H1 (cell line): ENCODE results near the gene PRELID1. TPM values are rescaled to one million over a fixed set of nuclear protein-coding genes. Genes with fewer than 3 reads are reported as not detected.

Source experiments
- ASH2L ChIP-seq: fragments of 200-600, 300-600 bp; sonication (generic); IDR thresholded peaks from one replicate; pipeline ENCODE4 v1.7.1; 2017; ENCODE audit warnings: low read length
- BCL11A ChIP-seq, 2 experiments: IDR thresholded peaks; one replicate each; pipeline ENCODE4 v1.6.1; 2011; ENCODE audit warnings: low read depth in 2 of 2, low read length in 2 of 2, mild to moderate bottlenecking in 2 of 2
- CHD1 ChIP-seq: IDR thresholded peaks from 2 replicates; pipeline ENCODE4 v1.6.1; 2012; ENCODE audit warnings: low read depth, low read length, improper control_type of control experiment
- EZH2 ChIP-seq: fragments of 200-600 bp; sonication (generic); IDR thresholded peaks from 2 replicates; pipeline ENCODE4 v1.7.1; 2012; ENCODE audit warnings: low read depth, mild to moderate bottlenecking, moderate library complexity, low read length, inconsistent platforms; ENCODE audit not compliant: severe bottlenecking
- HDAC2 ChIP-seq, 2 experiments: fragments of 300-600 bp in 1 of 2; sonication (generic) in 1 of 2; IDR thresholded peaks; 2 replicates each; pipeline ENCODE4 v1.6.1; 2011 to 2012; ENCODE audit warnings: low read depth in 2 of 2, low read length in 2 of 2, mild to moderate bottlenecking in 2 of 2, moderate library complexity in 2 of 2, borderline replicate concordance in 1 of 2, inconsistent platforms in 1 of 2
- HDAC6 ChIP-seq: IDR thresholded peaks from one replicate; pipeline ENCODE4 v1.7.1; 2012; ENCODE audit warnings: low read depth, mild to moderate bottlenecking, inconsistent platforms, low read length, moderate library complexity
- POLR2AphosphoS5 ChIP-seq: IDR thresholded peaks from 2 replicates; pipeline ENCODE4 v1.6.1; 2011; ENCODE audit warnings: low read depth, low read length
- RXRA ChIP-seq: IDR thresholded peaks from 2 replicates; pipeline ENCODE4 v1.6.1; 2011; ENCODE audit warnings: low read depth, mild to moderate bottlenecking, low read length, moderate library complexity; ENCODE audit not compliant: insufficient read depth
- SIN3A ChIP-seq, 2 experiments: IDR thresholded peaks in 1 of 2; conservative IDR thresholded peaks in 1 of 2; 2 replicates each; pipeline ENCODE4 v1.6.1; 2011 to 2012; ENCODE audit warnings: low read length in 2 of 2, improper control_type of control experiment in 1 of 2, low read depth in 1 of 2, mild to moderate bottlenecking in 1 of 2
- SIRT6 ChIP-seq: IDR thresholded peaks from one replicate; pipeline ENCODE4 v1.7.1; 2012; ENCODE audit warnings: low read length, inconsistent platforms
- SP1 ChIP-seq: IDR thresholded peaks from 2 replicates; pipeline ENCODE4 v1.6.1; 2011; ENCODE audit warnings: low read depth, low read length
- SP2 ChIP-seq: IDR thresholded peaks from 2 replicates; pipeline ENCODE4 v1.6.1; 2012; ENCODE audit warnings: mild to moderate bottlenecking, low read length, inconsistent platforms
- TAF1 ChIP-seq: IDR thresholded peaks from 2 replicates; pipeline ENCODE4 v1.6.1; 2011; ENCODE audit warnings: mild to moderate bottlenecking, low read depth, low read length
- TCF12 ChIP-seq: IDR thresholded peaks from 2 replicates; pipeline ENCODE4 v1.6.1; 2011; ENCODE audit warnings: low read depth, mild to moderate bottlenecking, low read length
- TEAD4 ChIP-seq: IDR thresholded peaks from 2 replicates; pipeline ENCODE4 v1.6.1; 2012; ENCODE audit warnings: low read depth, low read length, inconsistent platforms, mixed read lengths
- polyA plus RNA-seq, 7 experiments: library from polyadenylated mRNA; depleted of rRNA in 3 of 7; stranded (reverse) in 5 of 7; unstranded in 2 of 7; fragments of >200 nt in 5 of 7; fragments of 200-250 nt in 2 of 7; gene quantifications; 1 replicate in 5 of 7; 2 replicates in 1 of 7; 4 replicates in 1 of 7; pipeline versions ENCODE4 v1.2.1 to v1.2.3, GENCODE V29; 2011 to 2013; ENCODE audit warnings: missing spikeins in 2 of 7, mixed read lengths in 2 of 7
- total RNA-seq: library from RNA; stranded (reverse); fragmentation: NEBNext Ultra II Directional; extraction: Animal tissue kit (Norgen Biotek cat#: 25700); gene quantifications from 2 replicates; pipeline ENCODE4 v1.2.1, GENCODE V29; 2021
- TF ChIP-seq, protein P1 (sequence below), 3 experiments: IDR thresholded peaks; 1 replicate in 2 of 3; 2 replicates in 1 of 3; pipeline versions ENCODE4 v1.5.1 to v1.6.1; 2011; ENCODE audit warnings: low read length in 3 of 3, mild to moderate bottlenecking in 3 of 3, inconsistent platforms in 2 of 3, low read depth in 1 of 3, moderate library complexity in 1 of 3; ENCODE audit not compliant: insufficient read depth in 1 of 3; ENCODE audit errors: control extremely low read depth in 1 of 3

PRELID1 gene
- total and polyA plus RNA-seq, 2 of the 8 experiments (the other 6 are each of a cell fraction or from before 2014, with no cell fraction given), result 272 to 428 TPM

DNA sequence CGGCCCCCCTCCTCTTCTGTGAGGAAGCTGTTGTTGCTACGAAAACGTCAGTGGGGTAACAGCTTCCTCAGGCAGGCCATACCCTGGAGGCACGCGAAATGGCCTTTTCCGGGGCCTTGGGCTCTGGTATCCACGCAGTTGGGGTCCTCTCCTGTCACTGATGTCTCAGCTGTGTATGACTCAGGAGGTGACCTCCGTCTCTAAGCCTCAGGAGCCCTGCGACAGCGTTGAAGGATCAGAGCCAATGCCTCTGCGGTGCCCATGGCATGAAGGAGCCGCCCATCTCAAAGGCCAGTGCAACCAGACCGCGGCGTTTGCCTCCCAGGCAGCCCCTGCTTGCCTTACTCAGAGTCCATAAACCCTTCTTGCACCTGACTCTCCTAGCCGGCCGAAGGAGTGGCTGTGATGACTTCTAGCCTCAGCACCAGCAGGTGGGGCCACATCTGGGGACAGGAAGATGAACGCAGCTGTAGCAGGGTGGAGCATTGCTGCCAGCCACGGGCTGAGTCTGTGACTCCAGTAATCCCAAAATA lies 9.1 kb downstream of the PRELID1 start (continued):
- TF ChIP-seq BCL11A (IDR thresholded peaks at IDR 0.05; ENCODE audit: low read depth in 2 of 2, low read length in 2 of 2), result no peak
- TF ChIP-seq, protein P1, sequence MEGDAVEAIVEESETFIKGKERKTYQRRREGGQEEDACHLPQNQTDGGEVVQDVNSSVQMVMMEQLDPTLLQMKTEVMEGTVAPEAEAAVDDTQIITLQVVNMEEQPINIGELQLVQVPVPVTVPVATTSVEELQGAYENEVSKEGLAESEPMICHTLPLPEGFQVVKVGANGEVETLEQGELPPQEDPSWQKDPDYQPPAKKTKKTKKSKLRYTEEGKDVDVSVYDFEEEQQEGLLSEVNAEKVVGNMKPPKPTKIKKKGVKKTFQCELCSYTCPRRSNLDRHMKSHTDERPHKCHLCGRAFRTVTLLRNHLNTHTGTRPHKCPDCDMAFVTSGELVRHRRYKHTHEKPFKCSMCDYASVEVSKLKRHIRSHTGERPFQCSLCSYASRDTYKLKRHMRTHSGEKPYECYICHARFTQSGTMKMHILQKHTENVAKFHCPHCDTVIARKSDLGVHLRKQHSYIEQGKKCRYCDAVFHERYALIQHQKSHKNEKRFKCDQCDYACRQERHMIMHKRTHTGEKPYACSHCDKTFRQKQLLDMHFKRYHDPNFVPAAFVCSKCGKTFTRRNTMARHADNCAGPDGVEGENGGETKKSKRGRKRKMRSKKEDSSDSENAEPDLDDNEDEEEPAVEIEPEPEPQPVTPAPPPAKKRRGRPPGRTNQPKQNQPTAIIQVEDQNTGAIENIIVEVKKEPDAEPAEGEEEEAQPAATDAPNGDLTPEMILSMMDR (IDR thresholded peaks at IDR 0.05; ENCODE audit: control extremely low read depth in 1 of 3, insufficient read depth in 1 of 3, low read depth in 1 of 3, low read length in 3 of 3), result peak in 2 of 3 experiments; percentile 5 to 13; a peak in 1 of 4 replicates
- no peak for TF ChIP-seq HDAC2 (IDR thresholded peaks at IDR 0.05; ENCODE audit: borderline replicate concordance in 1 of 2, low read depth in 2 of 2, low read length in 2 of 2)
- no peak for TF ChIP-seq TCF12
- peak; percentile 43 for TF ChIP-seq ASH2L
- 0 out of 2 replicates have a peak, but pooled peaks have one; percentile 15 for TF ChIP-seq TAF1
- no peak for TF ChIP-seq POLR2AphosphoS5
- no peak for TF ChIP-seq SP1
- TF ChIP-seq TEAD4, result no peak
- TF ChIP-seq SIN3A (conservative IDR thresholded peaks at IDR 0.05 in 1 of 2, IDR thresholded peaks at IDR 0.05 in 1 of 2; ENCODE audit: low read depth in 1 of 2, low read length in 2 of 2), result peak; percentile 1 to 58; a peak in 1 of 4 replicates
- no peak for TF ChIP-seq RXRA
- no peak for TF ChIP-seq EZH2
- no peak for TF ChIP-seq SIRT6
- no peak for TF ChIP-seq HDAC6
- TF ChIP-seq SP2, result no peak
- no peak for TF ChIP-seq CHD1
